PC-3 (cell line): ENCODE results near the gene ADTRP.

Source experiments
- CTCF ChIP-seq: fragments of 300-600 bp; sonication (generic); conservative IDR thresholded peaks from 2 replicates; pipeline ENCODE4 v1.5.1; 2017; ENCODE audit warnings: antibody characterized with exemption, low read depth, mild to moderate bottlenecking, low read length
- EZH2 ChIP-seq: fragments of 300-600 bp; sonication (generic); IDR thresholded peaks from one replicate; pipeline ENCODE4 v1.6.1; 2017; ENCODE audit warnings: antibody characterized with exemption, mild to moderate bottlenecking, low read length; ENCODE audit not compliant: unreplicated experiment
- EZH2phosphoT487 ChIP-seq: fragments of 300-600 bp; sonication (generic); IDR thresholded peaks from 2 replicates; pipeline ENCODE4 v1.6.1; 2018; ENCODE audit warnings: mild to moderate bottlenecking, antibody characterized with exemption, low read length, borderline replicate concordance

DNA sequence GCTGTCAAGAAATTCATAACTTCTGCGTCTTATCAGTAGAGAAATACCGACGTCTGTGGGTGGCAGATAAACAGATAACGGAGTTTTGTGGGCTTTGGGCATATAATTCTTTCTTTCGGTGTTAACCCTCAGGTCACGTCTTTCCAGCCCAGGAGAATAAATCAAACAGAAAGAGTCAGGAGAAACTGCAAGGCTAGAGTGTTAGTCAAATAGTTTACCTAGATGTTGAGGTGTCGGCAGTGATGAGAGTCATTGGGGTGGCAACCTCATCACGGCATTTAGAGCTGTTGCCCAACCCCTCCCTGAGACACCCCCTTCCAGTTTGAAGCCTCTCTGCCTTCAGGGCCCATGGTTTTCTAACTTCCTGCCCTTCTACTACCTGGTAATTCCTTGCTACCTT lies 49.5 kb downstream of the ADTRP start:
- TF ChIP-seq CTCF (no peak), EZH2 (no peak), EZH2phosphoT487 (no peak)
